ENCODE data around the gene CBX4. TPM values are rescaled to one million over a fixed set of nuclear protein-coding genes. Genes with fewer than 3 reads are reported as not detected.

The CBX4 gene
- total and polyA plus RNA-seq, 2 of the 13 experiments (the other 11 are each of a cell fraction or from before 2014, with no cell fraction given), result 25.8 to 50.8 TPM

DNA sequence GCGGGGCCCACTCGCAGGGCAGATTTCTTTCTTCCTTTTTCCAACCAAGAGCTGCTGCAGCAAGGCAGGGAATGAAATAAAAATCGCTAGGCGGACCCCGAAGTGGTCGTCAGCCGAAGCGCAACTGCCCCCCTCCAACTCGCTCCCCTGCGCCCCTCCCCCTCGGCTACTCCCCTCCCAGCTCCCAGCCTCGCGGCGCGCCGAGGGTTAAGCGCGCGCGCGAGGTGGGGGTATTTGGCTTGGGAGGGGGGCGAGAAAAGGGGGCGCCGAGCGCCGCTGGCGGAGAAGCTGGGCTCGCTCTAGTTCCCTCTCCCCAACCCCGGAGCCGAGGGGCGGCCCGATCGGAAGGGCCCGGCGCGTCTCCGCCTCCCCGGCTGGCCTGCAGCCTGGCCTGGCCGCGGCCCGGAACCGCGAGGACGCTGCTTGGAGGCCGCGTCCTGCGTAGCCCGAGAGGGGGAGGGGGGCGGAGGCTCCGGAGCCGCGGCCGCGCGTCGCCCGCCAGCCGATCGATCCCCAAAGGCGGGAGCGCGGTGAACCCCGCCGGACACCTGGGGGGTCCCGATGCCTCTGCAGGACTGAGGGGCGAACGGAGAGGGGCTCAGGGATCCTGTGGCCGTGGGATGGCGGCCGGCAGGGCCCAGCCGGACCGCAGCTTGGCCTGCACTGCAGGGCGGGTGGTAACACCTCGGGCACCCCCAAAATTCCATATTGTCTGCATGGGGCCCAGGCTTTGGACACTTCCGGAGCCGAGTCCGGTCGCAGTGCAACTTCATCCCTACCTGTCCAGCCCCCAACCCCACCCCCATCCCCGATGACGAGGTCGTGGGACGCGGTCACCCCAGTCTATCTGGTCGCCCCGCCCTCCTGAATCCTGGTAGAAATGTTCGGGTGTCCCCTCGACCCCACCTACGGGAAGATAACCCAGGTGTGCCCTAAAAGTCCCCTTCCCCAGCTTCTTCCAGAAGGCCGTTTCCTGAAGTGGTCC, 4.9 kb upstream of the CBX4 start (continued):
- TF ChIP-seq, protein P1, sequence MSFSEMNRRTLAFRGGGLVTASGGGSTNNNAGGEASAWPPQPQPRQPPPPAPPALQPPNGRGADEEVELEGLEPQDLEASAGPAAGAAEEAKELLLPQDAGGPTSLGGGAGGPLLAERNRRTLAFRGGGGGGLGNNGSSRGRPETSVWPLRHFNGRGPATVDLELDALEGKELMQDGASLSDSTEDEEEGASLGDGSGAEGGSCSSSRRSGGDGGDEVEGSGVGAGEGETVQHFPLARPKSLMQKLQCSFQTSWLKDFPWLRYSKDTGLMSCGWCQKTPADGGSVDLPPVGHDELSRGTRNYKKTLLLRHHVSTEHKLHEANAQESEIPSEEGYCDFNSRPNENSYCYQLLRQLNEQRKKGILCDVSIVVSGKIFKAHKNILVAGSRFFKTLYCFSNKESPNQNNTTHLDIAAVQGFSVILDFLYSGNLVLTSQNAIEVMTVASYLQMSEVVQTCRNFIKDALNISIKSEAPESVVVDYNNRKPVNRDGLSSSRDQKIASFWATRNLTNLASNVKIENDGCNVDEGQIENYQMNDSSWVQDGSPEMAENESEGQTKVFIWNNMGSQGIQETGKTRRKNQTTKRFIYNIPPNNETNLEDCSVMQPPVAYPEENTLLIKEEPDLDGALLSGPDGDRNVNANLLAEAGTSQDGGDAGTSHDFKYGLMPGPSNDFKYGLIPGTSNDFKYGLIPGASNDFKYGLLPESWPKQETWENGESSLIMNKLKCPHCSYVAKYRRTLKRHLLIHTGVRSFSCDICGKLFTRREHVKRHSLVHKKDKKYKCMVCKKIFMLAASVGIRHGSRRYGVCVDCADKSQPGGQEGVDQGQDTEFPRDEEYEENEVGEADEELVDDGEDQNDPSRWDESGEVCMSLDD (CRISPR knock-in tag; IDR thresholded peaks at IDR 0.05; ENCODE audit: borderline replicate concordance), result peak; percentile 100
- TF ChIP-seq HNRNPL (IDR thresholded peaks at IDR 0.05; ENCODE audit: low read depth, low read length), result 0 out of 2 replicates have a peak, but pooled peaks have one; percentile 10
- TF ChIP-seq KDM3A (CRISPR knock-in tag; IDR thresholded peaks at IDR 0.05; ENCODE audit: low read depth), result peak; percentile 44; the same call in 1 of the 2 replicates
- TF ChIP-seq RXRA (CRISPR knock-in tag; IDR thresholded peaks at IDR 0.05), result peak; percentile 69
- peak; percentile 89 for TF ChIP-seq KLF6 (CRISPR knock-in tag; IDR thresholded peaks at IDR 0.05)
- no peak for TF ChIP-seq ZNF879 (CRISPR knock-in tag; IDR thresholded peaks at IDR 0.05)
- peak; percentile 43; the same call in 1 of the 2 replicates for TF ChIP-seq DR1 (CRISPR knock-in tag; IDR thresholded peaks at IDR 0.05)
- TF ChIP-seq ZNF75D (CRISPR knock-in tag; IDR thresholded peaks at IDR 0.05; ENCODE audit: borderline replicate concordance), result no peak
- no peak; the same call in 1 of the 2 replicates for TF ChIP-seq GATAD1 (CRISPR knock-in tag; IDR thresholded peaks at IDR 0.05)
- TF ChIP-seq POLR2A (IDR thresholded peaks at IDR 0.05; ENCODE audit: insufficient read depth in 1 of 2, low read depth in 2 of 2, low read length in 2 of 2), result peak in 1 of 2 experiments; percentile 42; a peak in 1 of 4 replicates
- no peak for TF ChIP-seq FOXA1 (IDR thresholded peaks at IDR 0.05)
- no peak for TF ChIP-seq FOXA1 (CRISPR knock-in tag; IDR thresholded peaks at IDR 0.05)
- TF ChIP-seq, protein P2, sequence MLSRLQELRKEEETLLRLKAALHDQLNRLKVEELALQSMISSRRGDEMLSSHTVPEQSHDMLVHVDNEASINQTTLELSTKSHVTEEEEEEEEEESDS (CRISPR knock-in tag; IDR thresholded peaks at IDR 0.05; ENCODE audit: borderline replicate concordance), result peak; percentile 82; the same call in 1 of the 2 replicates
- TF ChIP-seq NFKB2 (CRISPR knock-in tag; IDR thresholded peaks at IDR 0.05; ENCODE audit: borderline replicate concordance), result peak; percentile 42; the same call in 1 of the 2 replicates
- TF ChIP-seq FOXC1 (CRISPR knock-in tag; IDR thresholded peaks at IDR 0.05; ENCODE audit: borderline replicate concordance), result peak; percentile 90
- no peak for TF ChIP-seq DPF2 (CRISPR knock-in tag; IDR thresholded peaks at IDR 0.05; ENCODE audit: borderline replicate concordance, low read depth)
- no peak; the same call in 1 of the 2 replicates for TF ChIP-seq PCBP1 (IDR thresholded peaks at IDR 0.05; ENCODE audit: borderline replicate concordance, low read depth, low read length)
- TF ChIP-seq PAWR (CRISPR knock-in tag; IDR thresholded peaks at IDR 0.05; ENCODE audit: borderline replicate concordance), result no peak
- no peak for TF ChIP-seq ZNF282 (IDR thresholded peaks at IDR 0.05; ENCODE audit: partially characterized antibody)
- TF ChIP-seq SNAPC2 (CRISPR knock-in tag; IDR thresholded peaks at IDR 0.05), result no peak; the same call in none of the 2 replicates
- peak; percentile 94 for TF ChIP-seq ZC3H4 (CRISPR knock-in tag; IDR thresholded peaks at IDR 0.05; ENCODE audit: borderline replicate concordance)
- TF ChIP-seq ZNF570 (CRISPR knock-in tag; IDR thresholded peaks at IDR 0.05; ENCODE audit: borderline replicate concordance), result peak; percentile 72; the same call in 1 of the 2 replicates
- peak; percentile 89; the same call in 1 of the 2 replicates for TF ChIP-seq ZNF550 (CRISPR knock-in tag; IDR thresholded peaks at IDR 0.05; ENCODE audit: borderline replicate concordance)
- no peak for TF ChIP-seq FOXJ3 (CRISPR knock-in tag; IDR thresholded peaks at IDR 0.05; ENCODE audit: borderline replicate concordance)
- TF ChIP-seq POLR2AphosphoS2 (IDR thresholded peaks at IDR 0.05; ENCODE audit: low read depth, low read length), result no peak
- TF ChIP-seq ZNF260 (CRISPR knock-in tag; IDR thresholded peaks at IDR 0.05; ENCODE audit: borderline replicate concordance, low read depth), result no peak
- no peak for TF ChIP-seq ZBTB1 (CRISPR knock-in tag; IDR thresholded peaks at IDR 0.05; ENCODE audit: borderline replicate concordance)
- TF ChIP-seq, protein P3, sequence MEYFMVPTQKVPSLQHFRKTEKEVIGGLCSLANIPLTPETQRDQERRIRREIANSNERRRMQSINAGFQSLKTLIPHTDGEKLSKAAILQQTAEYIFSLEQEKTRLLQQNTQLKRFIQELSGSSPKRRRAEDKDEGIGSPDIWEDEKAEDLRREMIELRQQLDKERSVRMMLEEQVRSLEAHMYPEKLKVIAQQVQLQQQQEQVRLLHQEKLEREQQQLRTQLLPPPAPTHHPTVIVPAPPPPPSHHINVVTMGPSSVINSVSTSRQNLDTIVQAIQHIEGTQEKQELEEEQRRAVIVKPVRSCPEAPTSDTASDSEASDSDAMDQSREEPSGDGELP (IDR thresholded peaks at IDR 0.05; ENCODE audit: borderline replicate concordance, low read depth), result no peak
